GM21390 (cell line): ENCODE measurements around the gene SOX1.

Source experiments
- ATAC-seq: cut with Tn5 transposase; IDR thresholded peaks from one replicate; pipeline ENCODE4 v1.9.1; 2021; ENCODE audit not compliant: unreplicated experiment

Gene SOX1

DNA sequence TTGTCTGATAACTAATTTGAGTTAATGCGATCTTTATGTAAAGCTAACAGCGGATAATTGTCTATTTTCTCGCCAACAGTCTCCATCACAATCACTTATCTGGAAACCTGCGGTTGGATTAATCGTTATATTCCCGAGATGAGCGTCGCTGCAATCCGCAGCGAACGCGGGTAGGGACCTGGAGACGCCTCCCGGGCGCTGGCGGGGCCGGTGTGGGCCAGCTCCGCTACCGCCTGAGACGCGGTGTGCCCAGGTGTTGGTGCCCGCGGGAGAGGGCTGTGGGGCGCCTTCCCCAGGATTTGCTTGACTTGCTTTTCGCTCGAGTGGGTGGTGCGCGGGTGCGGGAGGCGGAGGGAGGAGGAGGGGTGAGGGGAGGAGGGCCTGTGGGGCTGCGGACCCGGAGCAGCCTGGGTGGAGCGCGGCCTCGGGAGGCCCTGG lies 38.3 kb downstream of the SOX1 start:
- no peak for ATAC-seq

- no peak for ATAC-seq
These were observed 38.9 kb downstream of the SOX1 start for GRCh38 chr13:112105892-112106291.

- ATAC-seq: no peak
These were observed 39.7 kb downstream of the SOX1 start for GRCh38 chr13:112106478-112107141.

- ATAC-seq: no peak
These were observed 40.3 kb downstream of the SOX1 start for GRCh38 chr13:112107289-112107688.

DNA sequence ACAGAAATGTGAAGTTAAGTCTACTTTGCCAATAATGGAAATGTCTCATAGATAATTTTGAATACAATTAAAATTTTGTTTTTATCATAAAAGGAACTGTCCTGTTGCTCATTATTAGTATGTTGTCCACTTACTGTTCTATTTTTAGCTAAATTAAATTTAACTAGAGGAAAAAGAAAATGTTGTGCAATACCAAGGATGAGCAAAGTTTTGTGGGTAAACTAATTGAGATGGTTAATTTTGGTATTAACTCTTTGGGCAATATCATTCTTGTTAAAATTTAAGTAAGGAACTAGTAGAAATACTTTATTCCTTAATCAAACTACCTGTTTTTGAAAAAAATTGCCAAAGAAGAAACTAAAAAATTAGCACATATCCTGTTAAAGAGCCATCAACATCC lies 43.5 kb downstream of the SOX1 start:
- ATAC-seq: no peak

GRCh38 chr13:112111239-112111857 lies 44.4 kb downstream of the SOX1 start:
- no peak for ATAC-seq

DNA sequence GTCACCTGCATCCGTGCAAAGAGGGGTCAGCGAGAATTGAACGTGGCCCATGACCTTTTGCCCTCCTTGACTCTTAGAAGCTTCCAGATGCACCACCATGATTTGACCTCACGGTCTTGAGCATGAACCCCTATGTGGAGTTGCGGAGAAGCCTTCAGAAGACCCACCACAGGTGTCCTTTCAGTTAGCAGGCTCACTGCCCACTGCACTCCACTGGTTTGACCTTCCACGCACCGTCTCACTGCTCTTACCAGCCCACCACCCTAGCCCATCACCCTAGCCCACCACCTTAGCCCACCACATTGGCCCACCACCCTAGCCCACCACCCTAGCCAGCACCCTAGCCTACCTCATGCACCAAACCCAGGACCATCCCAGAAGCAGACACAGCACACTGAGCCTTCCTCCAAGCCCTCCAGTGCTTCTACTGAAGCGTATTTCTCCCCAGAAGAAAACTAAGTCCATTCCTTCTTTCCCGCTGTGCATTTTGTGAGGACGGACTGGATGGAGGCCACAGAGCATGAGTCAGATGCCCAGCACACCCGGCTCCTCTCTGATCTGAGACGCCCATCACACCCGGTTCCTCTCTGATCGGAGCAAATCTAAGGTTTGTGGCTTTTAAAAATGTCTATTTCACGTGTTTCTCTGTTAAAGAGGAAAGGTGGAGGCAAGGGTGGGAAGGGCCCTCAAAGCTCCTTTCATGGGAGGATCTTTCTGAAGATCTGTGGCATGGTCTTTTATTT lies 45.8 kb downstream of the SOX1 start:
- no peak for ATAC-seq

DNA sequence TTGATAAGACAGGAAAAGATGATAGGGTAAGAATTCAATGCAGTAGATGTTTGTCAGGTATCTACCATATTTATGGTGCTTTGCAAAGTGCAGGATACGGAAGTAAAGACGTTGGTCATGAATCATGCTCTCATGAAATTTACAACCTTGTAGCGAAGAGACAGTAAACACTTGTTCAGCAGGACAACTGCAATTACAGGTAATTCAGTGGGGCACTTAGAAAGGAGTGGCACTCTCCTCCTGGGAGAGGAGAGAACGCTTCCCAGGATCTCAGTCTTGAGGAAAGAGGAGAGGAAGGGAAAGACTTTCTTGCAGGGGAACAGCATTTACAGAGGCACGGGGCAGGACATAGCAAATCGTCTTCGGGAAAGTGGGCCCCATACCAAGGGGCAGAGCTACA lies 46.4 kb downstream of the SOX1 start:
- no peak for ATAC-seq

- ATAC-seq: no peak
These were observed 46.9 kb downstream of the SOX1 start for GRCh38 chr13:112113851-112114250.

DNA sequence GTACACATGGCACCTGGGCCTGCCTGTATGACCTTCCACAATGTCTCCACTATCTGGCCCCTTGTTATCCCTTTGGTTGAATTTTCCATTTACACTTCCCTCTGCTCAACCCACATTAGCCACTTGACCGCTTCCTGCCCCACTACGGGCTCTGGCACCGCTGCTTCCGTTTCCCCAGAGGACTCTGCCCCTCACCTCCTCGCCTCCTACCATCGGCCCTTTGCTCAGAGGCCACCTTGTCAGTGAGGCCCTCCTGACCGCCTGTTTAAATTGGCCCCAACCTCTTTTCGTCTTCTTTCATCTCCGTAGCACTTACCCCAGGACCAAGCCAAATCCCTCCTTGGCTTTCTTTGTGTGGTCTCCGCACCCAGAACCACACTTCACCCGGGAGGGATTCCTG lies 47.4 kb downstream of the SOX1 start:
- no peak for ATAC-seq

DNA sequence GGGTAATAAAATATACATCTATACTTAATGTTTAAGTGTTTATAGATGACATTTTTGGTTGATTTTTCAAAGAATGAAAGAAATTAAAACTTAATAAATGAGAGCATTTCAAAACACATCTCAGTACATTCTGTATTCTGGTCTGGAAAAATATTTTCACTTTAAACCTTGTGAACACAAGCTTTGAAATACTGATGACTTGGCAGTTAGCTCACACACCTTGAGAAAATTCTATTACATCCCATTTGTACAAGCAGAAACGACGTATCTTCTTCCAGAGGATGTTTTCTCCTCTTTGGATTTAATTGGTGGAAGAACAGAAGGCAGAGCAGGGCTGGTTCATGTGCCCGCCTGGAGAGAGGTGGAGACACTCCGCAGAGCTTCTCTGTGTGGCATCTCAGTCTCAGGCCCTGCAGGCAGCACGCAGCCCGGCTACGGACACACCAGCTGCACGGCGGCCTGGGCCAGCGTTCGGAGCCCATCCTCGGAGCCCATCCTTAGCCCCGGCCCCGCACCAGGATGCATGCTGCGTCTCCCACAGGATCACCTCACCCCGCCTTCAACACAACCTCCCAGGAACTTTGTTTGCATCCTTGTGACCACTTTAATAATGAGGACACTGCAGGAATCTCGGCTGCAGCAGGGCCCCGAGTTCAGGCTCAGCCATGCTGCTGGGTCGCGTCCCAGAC lies 48.6 kb downstream of the SOX1 start:
- ATAC-seq: no peak

DNA sequence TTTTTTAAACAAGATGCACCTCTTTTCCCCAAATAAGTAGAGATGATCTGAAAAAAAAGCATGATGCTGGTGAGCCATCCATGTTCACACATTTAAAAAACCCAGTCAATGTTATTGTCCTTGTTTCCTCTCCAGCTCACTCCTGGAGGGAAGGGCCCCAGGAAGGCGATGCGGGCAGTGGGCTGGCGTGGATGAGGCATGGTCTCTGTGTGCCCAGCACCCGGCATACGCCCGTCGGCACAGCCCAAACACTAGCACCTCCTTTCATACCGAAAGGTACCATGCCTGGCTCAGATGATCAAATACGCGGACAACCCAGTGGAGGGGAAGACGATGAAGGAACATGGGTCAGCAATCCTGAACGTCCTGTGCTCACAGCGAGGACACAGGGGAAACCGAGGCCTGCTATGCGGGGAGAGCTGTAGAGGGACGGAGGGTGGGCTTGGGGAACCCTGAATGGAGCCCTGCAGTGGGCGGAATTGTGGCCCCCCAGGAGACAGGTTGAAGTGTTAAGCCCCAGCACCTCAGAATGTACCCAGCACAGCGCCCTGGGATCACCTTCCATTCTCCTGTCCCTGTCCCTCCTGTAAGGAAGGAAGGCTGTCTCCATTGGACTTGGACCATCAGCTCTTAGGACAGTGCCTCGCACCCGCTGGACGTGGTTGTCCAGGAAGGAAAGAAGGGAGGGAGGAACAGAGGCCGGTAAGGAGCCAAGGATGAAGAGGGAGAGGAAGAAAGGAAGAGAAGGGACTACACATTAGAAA lies 49.4 kb downstream of the SOX1 start:
- no peak for ATAC-seq

GRCh38 chr13:112117258-112117954 lies 50.5 kb downstream of the SOX1 start:
- no peak for ATAC-seq

DNA sequence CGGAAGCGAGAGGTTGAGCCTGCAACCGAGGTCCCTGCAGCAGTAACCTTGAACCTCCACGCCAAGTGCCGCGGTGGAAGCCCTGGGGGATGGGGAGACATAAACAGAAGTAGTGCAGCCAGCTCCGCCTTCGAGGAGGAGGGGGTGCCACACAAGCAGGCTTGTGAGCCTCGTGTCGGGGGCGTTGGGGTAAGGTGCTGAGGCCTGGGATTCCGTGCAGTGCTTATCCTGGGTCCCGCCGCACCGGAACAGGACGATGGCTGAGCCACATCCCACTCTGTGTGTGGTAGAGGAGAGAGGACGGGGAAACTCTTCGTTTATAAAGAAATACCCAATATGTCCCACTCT lies 51.0 kb downstream of the SOX1 start:
- ATAC-seq: no peak

DNA sequence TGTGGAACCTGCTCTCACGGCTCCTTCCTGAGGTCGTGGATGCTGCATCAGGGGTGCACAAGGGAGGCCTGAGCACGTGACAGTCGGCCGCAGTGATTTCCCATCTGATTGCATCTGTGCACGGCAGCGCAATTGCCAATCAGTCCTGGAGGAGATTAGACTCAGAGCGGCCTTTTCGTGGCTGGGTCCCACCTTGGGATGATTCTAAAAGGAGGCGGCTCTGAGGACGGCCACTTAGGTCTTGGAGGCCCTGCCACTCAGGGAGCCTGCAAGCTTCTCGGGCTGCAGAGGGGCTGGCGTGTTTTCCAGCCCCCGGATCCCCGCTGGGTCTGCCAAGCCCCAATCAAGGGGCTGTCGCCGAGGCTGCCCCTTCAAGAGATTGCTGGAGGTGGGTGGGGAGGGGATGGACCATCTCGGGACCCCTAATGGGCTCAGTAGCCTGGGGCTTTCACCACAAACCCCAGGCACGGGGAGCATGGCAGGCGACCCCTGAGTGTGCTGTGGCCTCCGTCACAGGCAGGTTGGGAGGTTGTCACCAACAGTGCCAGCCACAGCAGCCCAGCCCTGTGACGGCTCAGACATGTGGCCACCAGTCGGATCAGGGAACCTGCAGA lies 51.6 kb downstream of the SOX1 start:
- no peak for ATAC-seq

DNA sequence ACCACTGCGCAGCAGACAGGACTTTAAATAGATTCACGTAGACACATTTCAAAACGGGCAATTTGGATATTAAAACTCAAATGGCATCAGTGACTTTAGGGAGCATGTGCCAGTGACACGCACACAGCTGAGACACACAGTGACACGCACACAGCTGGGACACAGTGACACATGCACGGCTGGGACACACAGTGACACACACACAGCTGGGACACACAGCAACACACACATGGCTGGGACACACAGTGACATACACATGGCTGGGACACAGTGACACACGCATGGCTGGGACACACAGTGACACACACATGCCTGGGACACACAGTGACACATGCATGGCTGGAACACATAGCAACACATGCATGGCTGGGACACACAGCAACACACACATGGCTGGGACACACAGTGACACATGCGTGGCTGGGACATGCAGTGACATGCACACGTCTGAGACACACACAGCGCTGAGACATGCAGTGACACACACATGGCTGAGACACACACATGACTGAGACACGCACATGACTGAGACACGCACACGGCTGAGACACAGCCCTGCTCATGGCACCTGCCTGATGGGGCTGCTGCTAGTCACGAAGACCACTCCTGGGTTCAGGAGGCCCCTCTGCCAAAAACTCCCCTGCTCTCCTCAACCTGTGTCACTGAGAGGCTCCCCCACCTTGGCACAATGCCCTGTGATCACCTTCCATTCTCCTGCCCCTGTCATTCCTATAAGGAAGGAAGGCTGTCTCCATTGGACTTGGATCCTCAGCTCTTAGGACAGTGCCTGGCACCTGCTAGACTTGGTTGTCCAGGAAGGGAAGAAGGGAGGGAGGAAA lies 52.5 kb downstream of the SOX1 start:
- ATAC-seq: no peak

DNA sequence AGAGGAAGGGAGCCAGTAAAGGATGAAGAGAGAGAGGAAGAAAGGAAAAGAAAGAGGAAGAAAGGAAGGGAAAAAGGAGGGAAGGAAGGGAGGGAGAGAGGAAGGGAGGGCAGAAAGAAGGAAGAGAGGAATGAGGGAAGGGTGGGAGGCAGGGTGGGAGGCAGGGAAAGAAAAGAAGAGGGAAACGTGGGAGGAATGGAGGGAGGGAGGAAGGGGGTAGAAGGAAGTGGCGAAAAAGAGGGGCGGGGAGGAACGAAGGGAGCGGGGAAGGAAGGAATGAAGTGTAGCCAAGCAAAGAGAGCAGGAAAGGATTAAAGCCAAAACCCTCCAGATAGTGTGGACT lies 53.1 kb downstream of the SOX1 start:
- no peak for ATAC-seq
